ENCODE measurements around the gene LRRC55.

DNA sequence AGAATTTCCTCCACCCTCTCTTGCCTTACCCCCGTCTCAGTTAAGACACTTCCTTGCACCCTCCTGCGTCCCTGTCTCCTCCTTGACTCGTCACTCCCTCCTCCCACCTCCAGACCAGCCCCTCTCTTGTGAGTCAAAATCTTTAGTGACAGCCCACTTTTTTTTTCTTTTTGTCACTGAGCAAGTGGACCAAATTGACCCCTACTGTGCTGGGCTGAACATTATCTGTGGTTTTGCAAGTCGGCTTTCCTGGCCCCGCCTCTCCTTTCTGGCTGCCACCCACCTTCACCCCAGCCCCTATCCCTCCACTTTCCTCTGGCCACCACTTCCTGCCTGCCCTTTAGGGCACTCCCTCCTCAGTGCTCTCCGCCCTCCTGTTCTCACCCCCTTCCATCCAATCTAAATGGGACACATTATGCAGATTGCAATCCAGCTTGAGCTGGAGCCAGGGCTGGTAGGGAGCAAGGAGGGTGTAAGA, 55.5 kb downstream of the LRRC55 start, which contains the start of gene APLNR:
- TF ChIP-seq, protein P1, sequence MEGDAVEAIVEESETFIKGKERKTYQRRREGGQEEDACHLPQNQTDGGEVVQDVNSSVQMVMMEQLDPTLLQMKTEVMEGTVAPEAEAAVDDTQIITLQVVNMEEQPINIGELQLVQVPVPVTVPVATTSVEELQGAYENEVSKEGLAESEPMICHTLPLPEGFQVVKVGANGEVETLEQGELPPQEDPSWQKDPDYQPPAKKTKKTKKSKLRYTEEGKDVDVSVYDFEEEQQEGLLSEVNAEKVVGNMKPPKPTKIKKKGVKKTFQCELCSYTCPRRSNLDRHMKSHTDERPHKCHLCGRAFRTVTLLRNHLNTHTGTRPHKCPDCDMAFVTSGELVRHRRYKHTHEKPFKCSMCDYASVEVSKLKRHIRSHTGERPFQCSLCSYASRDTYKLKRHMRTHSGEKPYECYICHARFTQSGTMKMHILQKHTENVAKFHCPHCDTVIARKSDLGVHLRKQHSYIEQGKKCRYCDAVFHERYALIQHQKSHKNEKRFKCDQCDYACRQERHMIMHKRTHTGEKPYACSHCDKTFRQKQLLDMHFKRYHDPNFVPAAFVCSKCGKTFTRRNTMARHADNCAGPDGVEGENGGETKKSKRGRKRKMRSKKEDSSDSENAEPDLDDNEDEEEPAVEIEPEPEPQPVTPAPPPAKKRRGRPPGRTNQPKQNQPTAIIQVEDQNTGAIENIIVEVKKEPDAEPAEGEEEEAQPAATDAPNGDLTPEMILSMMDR (optimal IDR thresholded peaks at IDR 0.05 in 1 of 3, IDR thresholded peaks at IDR 0.05 in 1 of 3, conservative IDR thresholded peaks at IDR 0.05 in 1 of 3; ENCODE audit: extremely low read depth in 1 of 3, insufficient read depth in 2 of 3, low read length in 3 of 3): no peak
- no peak for TF ChIP-seq EZH2 (IDR thresholded peaks at IDR 0.05; ENCODE audit: low read length)

All from keratinocyte (primary cell).